Measurements from ENCODE around the gene MVD. TPM values are rescaled to one million over a fixed set of nuclear protein-coding genes. Genes with fewer than 3 reads are reported as not detected.

The MVD gene
- total and polyA plus RNA-seq, 2 of the 13 experiments (the other 11 are each of a cell fraction or from before 2014, with no cell fraction given) = 28.1 to 187 TPM

DNA sequence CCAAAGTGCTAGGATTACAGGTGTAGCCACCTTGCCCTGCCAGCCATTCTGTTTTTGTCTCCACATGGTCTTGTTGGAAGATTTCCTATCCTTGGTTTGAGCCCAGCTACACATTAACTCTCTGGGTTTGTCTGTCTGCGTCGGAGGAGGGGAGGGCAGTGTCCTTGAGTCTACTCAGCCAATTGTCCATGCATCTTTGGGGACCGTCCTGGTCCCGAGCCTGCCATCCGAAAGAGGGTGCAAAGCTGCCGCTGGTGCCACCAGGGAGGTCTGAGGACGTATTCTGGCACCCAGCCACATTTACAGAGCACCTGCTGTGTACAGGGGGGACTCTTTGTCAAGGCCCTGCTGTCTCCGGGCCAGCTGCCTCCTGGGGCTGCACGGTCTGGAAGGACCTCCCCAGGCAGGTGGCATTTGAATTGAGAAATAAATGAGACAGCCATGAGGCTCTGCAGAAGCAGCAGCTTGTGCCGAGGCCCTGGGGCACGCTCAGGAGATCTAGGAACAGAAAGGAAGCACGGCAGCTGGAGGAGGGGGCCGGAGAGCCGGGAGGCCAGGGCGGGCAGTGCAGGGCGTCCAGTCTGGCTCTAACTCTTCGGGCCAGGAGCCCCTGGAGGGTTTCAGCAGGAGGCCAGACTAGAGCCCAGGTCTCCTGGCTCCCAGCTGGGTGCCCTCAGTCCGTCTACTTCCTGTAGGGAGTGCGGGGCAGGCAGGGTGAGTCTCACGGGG lies 13.5 kb downstream of the MVD start (continued):
- TF ChIP-seq, protein P1, sequence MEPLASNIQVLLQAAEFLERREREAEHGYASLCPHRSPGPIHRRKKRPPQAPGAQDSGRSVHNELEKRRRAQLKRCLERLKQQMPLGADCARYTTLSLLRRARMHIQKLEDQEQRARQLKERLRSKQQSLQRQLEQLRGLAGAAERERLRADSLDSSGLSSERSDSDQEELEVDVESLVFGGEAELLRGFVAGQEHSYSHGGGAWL (CRISPR knock-in tag; IDR thresholded peaks at IDR 0.05) = no peak
- no peak for TF ChIP-seq ZNF501 (CRISPR knock-in tag; IDR thresholded peaks at IDR 0.05)
- TF ChIP-seq, protein P2, sequence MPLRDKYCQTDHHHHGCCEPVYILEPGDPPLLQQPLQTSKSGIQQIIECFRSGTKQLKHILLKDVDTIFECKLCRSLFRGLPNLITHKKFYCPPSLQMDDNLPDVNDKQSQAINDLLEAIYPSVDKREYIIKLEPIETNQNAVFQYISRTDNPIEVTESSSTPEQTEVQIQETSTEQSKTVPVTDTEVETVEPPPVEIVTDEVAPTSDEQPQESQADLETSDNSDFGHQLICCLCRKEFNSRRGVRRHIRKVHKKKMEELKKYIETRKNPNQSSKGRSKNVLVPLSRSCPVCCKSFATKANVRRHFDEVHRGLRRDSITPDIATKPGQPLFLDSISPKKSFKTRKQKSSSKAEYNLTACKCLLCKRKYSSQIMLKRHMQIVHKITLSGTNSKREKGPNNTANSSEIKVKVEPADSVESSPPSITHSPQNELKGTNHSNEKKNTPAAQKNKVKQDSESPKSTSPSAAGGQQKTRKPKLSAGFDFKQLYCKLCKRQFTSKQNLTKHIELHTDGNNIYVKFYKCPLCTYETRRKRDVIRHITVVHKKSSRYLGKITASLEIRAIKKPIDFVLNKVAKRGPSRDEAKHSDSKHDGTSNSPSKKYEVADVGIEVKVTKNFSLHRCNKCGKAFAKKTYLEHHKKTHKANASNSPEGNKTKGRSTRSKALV (CRISPR knock-in tag; IDR thresholded peaks at IDR 0.05) = no peak
- TF ChIP-seq ZNF557 (CRISPR knock-in tag; IDR thresholded peaks at IDR 0.05) = no peak
- TF ChIP-seq, protein P3, sequence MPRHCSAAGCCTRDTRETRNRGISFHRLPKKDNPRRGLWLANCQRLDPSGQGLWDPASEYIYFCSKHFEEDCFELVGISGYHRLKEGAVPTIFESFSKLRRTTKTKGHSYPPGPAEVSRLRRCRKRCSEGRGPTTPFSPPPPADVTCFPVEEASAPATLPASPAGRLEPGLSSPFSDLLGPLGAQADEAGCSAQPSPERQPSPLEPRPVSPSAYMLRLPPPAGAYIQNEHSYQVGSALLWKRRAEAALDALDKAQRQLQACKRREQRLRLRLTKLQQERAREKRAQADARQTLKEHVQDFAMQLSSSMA (CRISPR knock-in tag; IDR thresholded peaks at IDR 0.05) = no peak; the same call in 1 of the 2 replicates
- no peak for TF ChIP-seq ZC3H4 (CRISPR knock-in tag; IDR thresholded peaks at IDR 0.05; ENCODE audit: borderline replicate concordance)
- TF ChIP-seq HOXD1 (CRISPR knock-in tag; IDR thresholded peaks at IDR 0.05) = no peak
- no peak for TF ChIP-seq ZNF558 (CRISPR knock-in tag; IDR thresholded peaks at IDR 0.05; ENCODE audit: borderline replicate concordance)
- TF ChIP-seq ZNF326 (CRISPR knock-in tag; IDR thresholded peaks at IDR 0.05; ENCODE audit: borderline replicate concordance) = 0 out of 2 replicates have a peak, but pooled peaks have one; percentile 53
- no peak for TF ChIP-seq EED (CRISPR knock-in tag; IDR thresholded peaks at IDR 0.05)
- no peak; the same call in 1 of the 2 replicates for TF ChIP-seq AKAP8 (CRISPR knock-in tag; IDR thresholded peaks at IDR 0.05)
- TF ChIP-seq ZNF850 (CRISPR knock-in tag; conservative IDR thresholded peaks at IDR 0.05) = no peak
- TF ChIP-seq, protein P4, sequence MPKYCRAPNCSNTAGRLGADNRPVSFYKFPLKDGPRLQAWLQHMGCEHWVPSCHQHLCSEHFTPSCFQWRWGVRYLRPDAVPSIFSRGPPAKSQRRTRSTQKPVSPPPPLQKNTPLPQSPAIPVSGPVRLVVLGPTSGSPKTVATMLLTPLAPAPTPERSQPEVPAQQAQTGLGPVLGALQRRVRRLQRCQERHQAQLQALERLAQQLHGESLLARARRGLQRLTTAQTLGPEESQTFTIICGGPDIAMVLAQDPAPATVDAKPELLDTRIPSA (CRISPR knock-in tag; IDR thresholded peaks at IDR 0.05; ENCODE audit: borderline replicate concordance) = no peak
- TF ChIP-seq AHR (CRISPR knock-in tag; IDR thresholded peaks at IDR 0.05) = no peak
- no peak for TF ChIP-seq ZKSCAN5 (CRISPR knock-in tag; IDR thresholded peaks at IDR 0.05)
- no peak for TF ChIP-seq MAFF (IDR thresholded peaks at IDR 0.05; ENCODE audit: low read depth, low read length)
- TF ChIP-seq SSRP1 (CRISPR knock-in tag; IDR thresholded peaks at IDR 0.05) = peak; percentile 43; the same call in 1 of the 2 replicates
- TF ChIP-seq ZNF253 (CRISPR knock-in tag; IDR thresholded peaks at IDR 0.05; ENCODE audit: borderline replicate concordance) = no peak
- TF ChIP-seq NBN (conservative IDR thresholded peaks at IDR 0.05) = no peak
- no peak for TF ChIP-seq NFIB (CRISPR knock-in tag; IDR thresholded peaks at IDR 0.05; ENCODE audit: borderline replicate concordance)
- TF ChIP-seq, protein P5, sequence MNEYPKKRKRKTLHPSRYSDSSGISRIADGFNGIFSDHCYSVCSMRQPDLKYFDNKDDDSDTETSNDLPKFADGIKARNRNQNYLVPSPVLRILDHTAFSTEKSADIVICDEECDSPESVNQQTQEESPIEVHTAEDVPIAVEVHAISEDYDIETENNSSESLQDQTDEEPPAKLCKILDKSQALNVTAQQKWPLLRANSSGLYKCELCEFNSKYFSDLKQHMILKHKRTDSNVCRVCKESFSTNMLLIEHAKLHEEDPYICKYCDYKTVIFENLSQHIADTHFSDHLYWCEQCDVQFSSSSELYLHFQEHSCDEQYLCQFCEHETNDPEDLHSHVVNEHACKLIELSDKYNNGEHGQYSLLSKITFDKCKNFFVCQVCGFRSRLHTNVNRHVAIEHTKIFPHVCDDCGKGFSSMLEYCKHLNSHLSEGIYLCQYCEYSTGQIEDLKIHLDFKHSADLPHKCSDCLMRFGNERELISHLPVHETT (CRISPR knock-in tag; conservative IDR thresholded peaks at IDR 0.05) = no peak
- TF ChIP-seq, protein P6, sequence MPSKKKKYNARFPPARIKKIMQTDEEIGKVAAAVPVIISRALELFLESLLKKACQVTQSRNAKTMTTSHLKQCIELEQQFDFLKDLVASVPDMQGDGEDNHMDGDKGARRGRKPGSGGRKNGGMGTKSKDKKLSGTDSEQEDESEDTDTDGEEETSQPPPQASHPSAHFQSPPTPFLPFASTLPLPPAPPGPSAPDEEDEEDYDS (CRISPR knock-in tag; IDR thresholded peaks at IDR 0.05) = no peak
- TF ChIP-seq SOX5 (CRISPR knock-in tag; IDR thresholded peaks at IDR 0.05; ENCODE audit: borderline replicate concordance) = peak; percentile 39; the same call in 1 of the 2 replicates
- TF ChIP-seq SRSF9 (IDR thresholded peaks at IDR 0.05; ENCODE audit: borderline replicate concordance, insufficient read depth, low read depth, low read length, poor library complexity, severe bottlenecking) = no peak

Data from HepG2 (cell line).